H9 (cell line): Measurements from ENCODE around the gene CACNA2D4. TPM values are rescaled to one million over a fixed set of nuclear protein-coding genes. Genes with fewer than 3 reads are reported as not detected.
A peak's percentile ranks its signal among the peaks of the same experiment; 100 is the strongest.

Experiments
- DNase-seq: peaks from one replicate; pipeline ENCODE4 v3.0.0-alpha.2; 2017
- H2AFZ ChIP-seq: one replicate; pipeline ENCODE4 v1.6.1; 2013; ENCODE audit warnings: mild to moderate bottlenecking, low read length, control low read depth, moderate library complexity
- H2AK5ac ChIP-seq: 2 replicates; pipeline ENCODE4 v1.6.1; 2013; ENCODE audit warnings: low read length, control low read depth, mixed read lengths; ENCODE audit not compliant: insufficient read length
- H2BK120ac ChIP-seq: one replicate; pipeline ENCODE4 v1.6.1; 2013; ENCODE audit warnings: low read depth, mild to moderate bottlenecking, low read length, control low read depth, inconsistent platforms; ENCODE audit not compliant: poor library complexity, severe bottlenecking
- H2BK12ac ChIP-seq: 2 replicates; pipeline ENCODE4 v1.6.1; 2013; ENCODE audit warnings: low read length, control low read depth, mixed read lengths, low read depth; ENCODE audit not compliant: insufficient read length
- H2BK15ac ChIP-seq: 2 replicates; pipeline ENCODE4 v1.6.1; 2013; ENCODE audit warnings: low read depth, low read length, control low read depth
- H2BK20ac ChIP-seq: one replicate; pipeline ENCODE4 v1.6.1; 2013; ENCODE audit warnings: low read depth, mild to moderate bottlenecking, low read length, control low read depth, inconsistent platforms; ENCODE audit not compliant: poor library complexity, severe bottlenecking
- H2BK5ac ChIP-seq: 2 replicates; pipeline ENCODE4 v1.6.1; 2013; ENCODE audit warnings: low read length, control low read depth, mixed read lengths; ENCODE audit not compliant: insufficient read length
- H3K14ac ChIP-seq: 2 replicates; pipeline ENCODE4 v1.6.1; 2013; ENCODE audit warnings: low read length, control low read depth; ENCODE audit not compliant: insufficient read depth
- H3K18ac ChIP-seq: 2 replicates; pipeline ENCODE4 v1.6.1; 2013; ENCODE audit warnings: low read depth, mild to moderate bottlenecking, mixed read lengths, low read length, control low read depth; ENCODE audit not compliant: insufficient read length
- H3K23ac ChIP-seq: 2 replicates; pipeline ENCODE4 v1.6.1; 2013; ENCODE audit warnings: low read length, control low read depth, mixed read lengths, low read depth; ENCODE audit not compliant: insufficient read length
- H3K23me2 ChIP-seq: 2 replicates; pipeline ENCODE4 v1.6.1; 2013; ENCODE audit warnings: low read depth, mild to moderate bottlenecking, mixed read lengths, low read length, control low read depth; ENCODE audit not compliant: insufficient read length, poor library complexity, severe bottlenecking
- H3K27ac ChIP-seq: 2 replicates; pipeline ENCODE4 v1.5.1; 2013; ENCODE audit warnings: low read length, control low read depth, mixed read lengths, low read depth; ENCODE audit not compliant: insufficient read length
- H3K27me3 ChIP-seq: 2 replicates; pipeline ENCODE4 v1.6.1; 2013; ENCODE audit warnings: low read length, control low read depth, inconsistent platforms; ENCODE audit not compliant: insufficient read depth
- H3K4ac ChIP-seq: 2 replicates; pipeline ENCODE4 v1.6.1; 2013; ENCODE audit warnings: low read depth, mild to moderate bottlenecking, control low read depth, inconsistent platforms, low read length, moderate library complexity
- H3K4me1 ChIP-seq: 2 replicates; pipeline ENCODE4 v1.6.1; 2013; ENCODE audit warnings: low read length, control low read depth, inconsistent platforms; ENCODE audit not compliant: insufficient read depth
- H3K4me2 ChIP-seq: 2 replicates; pipeline ENCODE4 v1.6.1; 2013; ENCODE audit warnings: low read length, control low read depth, mixed read lengths; ENCODE audit not compliant: insufficient read length, insufficient read depth
- H3K56ac ChIP-seq: 2 replicates; pipeline ENCODE4 v1.6.1; 2013; ENCODE audit warnings: low read depth, mild to moderate bottlenecking, mixed read lengths, low read length, control low read depth; ENCODE audit not compliant: insufficient read length
- H3K79me1 ChIP-seq: 2 replicates; pipeline ENCODE4 v1.6.1; 2013; ENCODE audit warnings: low read depth, mild to moderate bottlenecking, moderate library complexity, low read length, control low read depth, inconsistent platforms; ENCODE audit not compliant: insufficient read depth, poor library complexity, severe bottlenecking
- H3K79me2 ChIP-seq: 2 replicates; pipeline ENCODE4 v1.6.1; 2013; ENCODE audit warnings: low read length, control low read depth, inconsistent platforms; ENCODE audit not compliant: insufficient read depth
- H3K9ac ChIP-seq: 2 replicates; pipeline ENCODE4 v1.6.1; 2013; ENCODE audit warnings: low read length, control low read depth, mixed read lengths; ENCODE audit not compliant: insufficient read length; ENCODE audit errors: extremely low read depth
- H3K9me3 ChIP-seq: one replicate; pipeline ENCODE4 v1.6.1; 2013; ENCODE audit warnings: low read depth, low read length, inconsistent platforms; ENCODE audit not compliant: control insufficient read depth
- H3T11ph ChIP-seq: one replicate; pipeline ENCODE4 v1.6.1; 2013; ENCODE audit warnings: mild to moderate bottlenecking, low read length, control low read depth, inconsistent platforms
- H4K20me1 ChIP-seq: one replicate; pipeline ENCODE4 v1.6.1; 2013; ENCODE audit not compliant: control insufficient read depth, insufficient read length, insufficient read depth
- H4K5ac ChIP-seq: 2 replicates; pipeline ENCODE4 v1.6.1; 2013; ENCODE audit warnings: low read depth, mild to moderate bottlenecking, mixed read lengths, low read length, control low read depth; ENCODE audit not compliant: insufficient read length
- H4K8ac ChIP-seq: replicated peaks from 2 replicates; pipeline ENCODE4 v1.6.1; 2013; ENCODE audit warnings: low read length, control low read depth, mixed read lengths, low read depth; ENCODE audit not compliant: insufficient read length
- H4K91ac ChIP-seq: 2 replicates; pipeline ENCODE4 v1.6.1; 2013; ENCODE audit warnings: low read depth, mild to moderate bottlenecking, moderate library complexity, mixed read lengths, low read length, control low read depth; ENCODE audit not compliant: insufficient read length
- H3K27ac Mint-ChIP-seq, 3 experiments: 2 replicates in 2 of 3; 3 replicates in 1 of 3; pipeline ENCODE4 v1.8.0; 2020 to 2021; ENCODE audit warnings: mixed read lengths in 3 of 3, mild to moderate bottlenecking in 1 of 3, moderate library complexity in 1 of 3
- H3K27me3 Mint-ChIP-seq: 2 replicates; pipeline ENCODE4 v1.8.0; 2021; ENCODE audit warnings: low read depth, mild to moderate bottlenecking, moderate library complexity, mixed read lengths
- H3K36me3 Mint-ChIP-seq, 3 experiments: 2 replicates in 2 of 3; 3 replicates in 1 of 3; pipeline ENCODE4 v1.8.0; 2020 to 2021; ENCODE audit warnings: low read depth in 3 of 3, mixed read lengths in 3 of 3; ENCODE audit not compliant: insufficient read depth in 1 of 3
- H3K4me1 Mint-ChIP-seq, 2 experiments: 2 replicates each; pipeline ENCODE4 v1.8.0; 2020; ENCODE audit warnings: mixed read lengths in 2 of 2
- H3K4me3 Mint-ChIP-seq, 2 experiments: 2 replicates in 1 of 2; 3 replicates in 1 of 2; pipeline ENCODE4 v1.8.0; 2020 to 2021; ENCODE audit warnings: mild to moderate bottlenecking in 2 of 2, mixed read lengths in 2 of 2, moderate library complexity in 1 of 2
- H3K9me3 Mint-ChIP-seq, 2 experiments: 2 replicates in 1 of 2; 3 replicates in 1 of 2; pipeline ENCODE4 v1.8.0; 2020; ENCODE audit warnings: mild to moderate bottlenecking in 2 of 2, mixed read lengths in 2 of 2, moderate library complexity in 1 of 2
- CTCF ChIP-seq: fragments of 200-600 bp; sonication (generic); conservative IDR thresholded peaks from 3 replicates; pipeline ENCODE4 v1.8.0; 2021; ENCODE audit warnings: antibody characterized with exemption, mild to moderate bottlenecking
- WGBS: extraction: QIAGEN DNeasy Blood & Tissue Kit; methylation state at CpG from one replicate; pipeline ENCODE4 v1.1.7; 2013; ENCODE audit warnings: missing lambda C conversion rate, low lambda C conversion rate, mixed read lengths; ENCODE audit not compliant: insufficient read length; ENCODE audit errors: extremely low coverage; 5-methylcytosine and 5-hydroxymethylcytosine counted together
- total RNA-seq: library from RNA; stranded (reverse); gene quantifications from 2 replicates; pipeline ENCODE4 v1.2.1, GENCODE V29; 2021

The CACNA2D4 gene
- total RNA-seq, 1 experiment from 2014 or later = 0.79 TPM

DNA sequence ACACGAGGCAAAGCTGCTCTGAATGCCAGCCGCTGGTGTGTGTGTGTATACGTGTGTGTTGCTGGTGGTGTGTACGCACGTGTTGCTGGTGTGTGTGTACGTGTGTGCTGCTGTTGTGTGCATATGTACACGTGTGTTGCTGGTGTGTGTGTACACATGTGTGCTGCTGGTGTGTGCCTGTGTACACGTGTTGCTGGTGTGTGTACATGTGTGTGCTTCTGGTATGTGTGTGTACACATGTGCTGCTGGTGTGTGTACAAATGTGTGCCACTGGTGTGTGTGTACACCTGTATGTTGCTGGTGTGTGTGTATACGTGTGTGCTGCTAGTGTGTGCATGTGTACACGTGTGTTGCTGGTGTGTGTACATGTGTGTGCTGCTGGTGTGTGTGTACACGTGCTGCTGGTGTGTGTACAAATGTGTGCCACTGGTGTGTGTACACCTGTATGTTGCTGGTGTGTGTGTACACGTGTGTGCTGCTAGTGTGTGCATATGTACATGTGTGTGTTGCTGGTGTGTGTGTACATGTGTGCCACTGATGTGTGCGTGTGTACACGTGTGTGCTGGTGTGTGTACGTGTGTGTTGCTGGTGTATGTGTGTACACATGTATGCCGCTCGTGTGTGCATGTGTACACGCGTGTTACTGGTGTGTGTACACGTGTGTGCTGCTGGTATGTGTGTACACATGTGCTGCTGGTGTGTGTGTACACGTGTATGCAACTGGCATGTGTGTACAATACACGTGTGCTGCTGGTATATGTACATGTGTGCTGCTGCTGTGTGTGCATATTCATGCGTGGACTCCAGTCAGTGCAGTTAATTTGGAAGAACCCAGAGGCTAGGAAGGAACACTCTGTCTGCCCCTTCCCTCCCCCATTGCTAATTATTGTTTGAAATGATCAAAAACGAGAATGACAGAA lies 47.2 kb downstream of the CACNA2D4 start:
- H4K20me1 ChIP-seq = peaks cover 3% of the 10 kb centered on the region
- no peaks in the 10 kb centered on the region for H3K23me2 ChIP-seq
- H3K4me2 ChIP-seq = no peak overlapping the region
- no peak overlapping the region for H3K4ac ChIP-seq
- no peaks in the 10 kb centered on the region for H3K9me3 ChIP-seq
- no peak overlapping the region for H3K27ac ChIP-seq
- H3K27ac Mint-ChIP-seq = no peak overlapping the region; a peak in 1 of 7 replicates
- no peak for TF ChIP-seq CTCF
- no peak overlapping the region for H3K9ac ChIP-seq
- peaks cover 7% of the 10 kb centered on the region for H3K27me3 Mint-ChIP-seq
- H2AK5ac ChIP-seq = no peak overlapping the region
- no peaks in the 10 kb centered on the region for H3K4me1 ChIP-seq
- peak overlapping the region; percentile 22 for H4K8ac ChIP-seq
- no CpG with 5 or more reads among the region's 24 CpGs for WGBS
- no peak overlapping the region for H2BK20ac ChIP-seq
- H3K79me2 ChIP-seq = no peaks in the 10 kb centered on the region
- H3K79me1 ChIP-seq = no peaks in the 10 kb centered on the region
- H3K14ac ChIP-seq = no peak overlapping the region
- H3T11ph ChIP-seq = no peak overlapping the region
- no peak overlapping the region for H2BK12ac ChIP-seq
- no peak overlapping the region for H3K18ac ChIP-seq
- H4K5ac ChIP-seq = no peak overlapping the region
- H2BK5ac ChIP-seq = no peak overlapping the region
- peak; percentile 28 for DNase-seq
- H2BK15ac ChIP-seq = no peak overlapping the region
- H4K91ac ChIP-seq = no peak overlapping the region
- peaks cover 0 to 4% (median 0%) of the 10 kb centered on the region in 3 experiments; a peak in 3 of 7 replicates for H3K36me3 Mint-ChIP-seq
- peak overlapping the region in 1 of 2 experiments; percentile 26; a peak in 1 of 5 replicates for H3K4me3 Mint-ChIP-seq
- H3K9me3 Mint-ChIP-seq = peaks cover 6 to 7% of the 10 kb centered on the region in 2 experiments; a peak in 4 of 5 replicates
- H3K27me3 ChIP-seq = no peaks in the 10 kb centered on the region
- no peak overlapping the region for H2AFZ ChIP-seq
- H3K56ac ChIP-seq = no peak overlapping the region
- H3K4me1 Mint-ChIP-seq = peaks cover 5 to 10% of the 10 kb centered on the region in 2 experiments; a peak in 3 of 4 replicates
- H2BK120ac ChIP-seq = no peak overlapping the region
- H3K23ac ChIP-seq = no peak overlapping the region
